Cerebellar nuclear complex (tissue), 1 donor: ENCODE results near the gene DGKB.

Source experiments
- DNase-seq, 2 experiments: peaks; one replicate each; lab custom pipeline; 2025; lab: John Stamatoyannopoulos, UW

DGKB gene

DNA sequence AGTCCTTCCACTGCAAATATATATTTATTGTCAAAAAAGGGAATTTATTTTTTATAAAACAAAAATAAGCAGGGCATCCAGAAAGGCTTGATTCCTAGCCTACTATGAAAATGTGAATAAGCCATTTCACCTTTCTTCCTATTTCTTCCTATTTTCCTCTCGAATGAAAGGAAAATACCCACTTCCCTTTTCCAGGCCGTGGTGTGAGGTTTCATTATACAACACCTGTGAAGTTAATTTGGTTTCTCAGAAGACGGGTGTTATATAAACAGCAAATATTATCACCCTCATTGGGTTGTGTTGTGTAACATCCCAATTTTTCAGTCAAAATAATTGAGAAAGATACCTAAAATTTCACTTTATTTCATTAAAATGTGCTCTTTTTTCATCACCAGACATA is 214.3 kb downstream of the DGKB start:
- DNase-seq, result no peak

DNA sequence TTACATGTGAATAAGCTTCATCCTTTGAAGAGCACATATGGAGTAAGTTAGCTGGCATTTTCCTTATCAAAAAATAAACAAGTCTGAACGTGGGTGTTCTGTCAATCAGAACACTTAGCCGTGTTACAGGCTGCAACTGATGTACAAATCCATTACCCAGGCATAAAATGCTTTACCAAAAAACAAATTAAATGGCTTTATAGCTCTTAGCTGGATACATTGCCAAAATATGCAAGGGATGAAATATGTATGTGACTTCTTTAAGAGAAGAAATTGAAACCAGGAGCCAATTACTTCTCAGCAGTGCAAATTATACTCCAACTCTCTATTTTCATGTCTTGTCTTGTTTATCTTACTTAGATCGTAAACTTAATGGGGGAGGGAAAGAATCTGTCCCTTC is 214.8 kb downstream of the DGKB start:
- DNase-seq, result no peak

DNA sequence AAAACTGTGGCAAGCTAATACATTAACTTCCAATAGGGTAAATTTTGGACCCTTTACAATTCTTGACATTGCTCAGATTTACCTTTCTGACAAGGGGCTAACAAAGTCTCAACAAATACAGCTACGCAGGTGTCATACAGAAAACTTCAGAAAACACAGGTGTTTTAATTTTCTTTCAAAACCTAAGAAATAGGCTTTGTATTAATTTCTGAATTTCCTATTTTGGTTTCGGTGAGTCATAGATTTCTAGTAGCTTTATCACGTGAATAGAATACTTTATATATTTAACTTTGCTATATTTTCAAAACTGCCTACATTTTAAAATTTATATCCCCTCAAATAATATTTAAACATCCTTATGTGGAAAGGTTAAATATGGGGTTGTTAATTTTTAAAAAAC is 215.3 kb downstream of the DGKB start:
- DNase-seq, result no peak

DNA sequence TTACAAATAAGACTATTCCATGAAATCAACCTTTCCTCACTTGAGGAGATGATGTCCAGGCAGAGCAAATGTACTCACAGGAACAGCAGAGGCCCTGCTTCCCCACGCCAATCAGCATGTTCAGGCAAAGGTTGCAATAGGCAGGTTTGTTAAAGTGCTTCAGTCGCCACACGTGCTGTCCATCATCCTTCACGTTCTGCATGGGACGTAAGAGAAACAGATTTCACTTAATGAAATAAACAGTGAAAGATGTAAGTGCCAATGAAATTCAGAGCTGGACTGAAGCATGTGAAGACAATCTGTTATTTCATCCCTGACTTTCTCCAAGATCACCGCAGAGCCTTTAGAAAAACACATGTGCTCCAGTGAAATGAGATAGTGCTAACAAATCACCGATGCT is 217.4 kb downstream of the DGKB start:
- no peak for DNase-seq

DNA sequence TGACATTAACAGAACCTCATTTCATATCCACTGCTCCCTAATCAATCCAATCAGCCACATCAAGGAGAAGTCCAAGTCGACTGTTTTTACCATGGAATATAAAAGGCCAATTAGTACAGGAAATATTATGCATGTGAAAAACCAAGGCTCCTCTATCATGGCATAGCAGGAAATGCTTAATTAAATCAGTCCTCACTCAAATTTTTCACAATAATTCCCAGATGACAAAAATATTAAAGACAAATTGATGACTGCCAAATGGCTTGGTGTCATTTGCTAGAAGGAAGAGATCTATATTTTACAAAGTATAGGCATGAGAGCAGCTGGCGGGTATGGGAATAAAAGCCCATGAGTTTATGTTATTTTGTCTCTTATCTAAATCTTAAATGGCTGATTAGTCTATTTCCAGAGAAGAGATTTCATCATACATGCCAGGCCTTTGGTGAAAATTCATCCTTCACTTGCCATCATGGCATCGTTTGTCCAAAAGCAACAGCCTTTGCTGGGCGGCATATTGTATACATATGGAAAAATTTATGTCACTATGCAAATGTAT is 219.6 kb downstream of the DGKB start:
- DNase-seq, result no peak

DNA sequence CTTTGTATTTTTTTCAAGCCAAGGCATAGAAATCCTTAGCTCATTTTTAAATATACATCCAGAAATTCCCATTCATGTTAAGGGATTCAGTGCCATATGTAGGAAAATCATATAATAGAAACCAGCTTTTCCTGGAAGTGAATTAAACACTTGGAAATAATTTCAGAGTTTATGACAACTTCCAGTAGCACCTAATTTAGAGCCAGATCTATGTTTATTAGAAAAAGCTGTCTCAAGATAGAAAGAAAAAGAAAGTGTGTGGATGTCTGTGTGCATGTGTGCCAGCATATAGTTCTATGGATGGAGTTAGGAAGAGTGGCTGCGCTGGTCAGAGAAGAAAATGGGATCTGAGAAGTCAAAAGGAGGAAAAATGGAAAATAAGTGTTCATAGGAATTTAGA is 225.7 kb downstream of the DGKB start:
- DNase-seq, result no peak

DNA sequence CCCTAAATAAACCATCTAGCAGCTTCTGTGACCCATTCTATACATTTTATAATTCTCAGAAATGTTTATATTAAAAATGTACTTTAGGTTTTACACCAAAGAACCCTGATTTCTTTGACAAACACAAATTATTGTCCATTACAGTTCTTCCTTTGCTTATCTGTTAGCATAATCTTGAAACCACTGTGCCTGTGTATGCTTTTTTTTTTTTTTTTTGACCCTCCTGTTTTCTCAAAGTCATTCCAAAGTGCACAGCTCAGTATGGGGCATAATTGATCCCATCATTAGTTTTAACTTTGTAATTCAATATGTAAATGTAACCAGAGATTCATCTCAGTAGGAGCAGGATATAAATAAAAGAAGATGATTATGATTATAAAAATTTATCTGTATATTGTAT is 229.3 kb downstream of the DGKB start:
- no peak for DNase-seq

DNA sequence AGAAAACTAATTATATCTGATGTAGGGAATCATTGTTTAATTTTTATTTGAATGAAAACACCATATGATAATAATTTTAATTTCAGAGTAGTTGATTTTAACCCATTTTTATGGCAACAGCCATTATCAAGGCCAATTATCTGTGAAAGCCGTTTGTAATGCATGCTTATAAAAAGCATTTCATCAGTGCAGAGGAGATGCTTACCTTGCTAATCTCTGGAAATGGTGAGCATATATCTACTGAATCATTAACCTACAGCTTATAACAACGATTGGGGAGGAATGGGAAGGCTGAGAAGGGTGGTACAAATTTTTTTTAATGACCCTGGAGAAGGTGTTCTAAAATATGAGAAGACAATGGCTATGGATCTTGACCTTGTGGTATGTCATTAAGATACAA is 235.6 kb downstream of the DGKB start:
- no peak for DNase-seq

DNA sequence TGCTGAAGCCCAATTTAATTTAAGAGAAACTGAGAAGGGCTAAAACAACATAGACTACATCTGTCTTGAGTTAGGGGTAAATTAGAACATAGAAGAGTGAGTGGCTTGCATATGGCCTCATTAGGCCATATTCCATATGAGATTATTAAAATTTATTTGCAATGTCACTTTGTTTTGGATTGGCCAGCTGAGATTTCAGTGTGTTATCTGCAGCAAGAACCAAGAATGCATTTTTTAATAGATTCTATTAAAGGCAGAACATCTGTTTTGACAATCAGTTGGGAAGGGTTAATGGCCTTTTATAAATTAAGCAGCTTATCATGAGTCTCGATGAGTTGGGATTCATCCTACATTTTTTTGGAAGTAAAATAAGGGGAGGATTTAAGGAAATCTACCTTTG is 236.2 kb downstream of the DGKB start:
- no peak for DNase-seq

DNA sequence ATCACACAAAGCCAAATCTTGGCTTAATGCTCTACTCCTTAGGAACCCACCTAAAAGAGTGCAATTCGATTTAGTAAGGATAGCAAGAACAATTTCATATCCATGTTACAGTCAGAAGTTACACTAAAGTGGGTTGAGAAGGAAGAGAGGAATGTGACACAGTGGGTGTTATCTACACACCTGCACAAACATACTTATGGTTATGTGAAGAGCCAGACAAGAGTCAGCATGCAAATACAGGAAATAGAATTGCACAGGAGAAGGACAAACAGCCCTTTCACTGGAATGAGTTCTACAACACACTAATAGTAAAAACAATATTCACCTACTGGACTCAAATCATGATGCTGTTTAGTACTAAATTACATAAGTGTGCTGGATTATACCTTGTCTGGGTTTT is 262.8 kb downstream of the DGKB start:
- no peak for DNase-seq

DNA sequence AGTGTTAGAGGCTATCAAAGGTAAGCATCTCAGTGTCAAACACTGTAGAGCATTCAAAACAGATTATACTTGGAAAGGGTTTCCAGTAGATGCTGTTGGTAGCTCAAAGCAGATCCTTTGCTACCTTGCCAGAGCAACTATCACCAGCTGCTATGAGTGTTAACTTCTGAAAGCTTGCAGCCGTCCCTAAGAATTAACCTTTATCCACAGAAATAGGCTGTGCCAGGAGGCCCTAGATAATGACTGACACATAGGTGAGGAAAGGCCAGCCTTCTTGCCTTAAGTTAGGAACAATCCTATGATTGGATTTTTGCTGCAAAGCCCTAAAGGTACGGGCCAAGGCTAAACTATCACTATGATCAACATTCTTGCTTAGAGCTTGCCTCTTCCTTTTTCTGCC is 263.2 kb downstream of the DGKB start:
- DNase-seq, result no peak

DNA sequence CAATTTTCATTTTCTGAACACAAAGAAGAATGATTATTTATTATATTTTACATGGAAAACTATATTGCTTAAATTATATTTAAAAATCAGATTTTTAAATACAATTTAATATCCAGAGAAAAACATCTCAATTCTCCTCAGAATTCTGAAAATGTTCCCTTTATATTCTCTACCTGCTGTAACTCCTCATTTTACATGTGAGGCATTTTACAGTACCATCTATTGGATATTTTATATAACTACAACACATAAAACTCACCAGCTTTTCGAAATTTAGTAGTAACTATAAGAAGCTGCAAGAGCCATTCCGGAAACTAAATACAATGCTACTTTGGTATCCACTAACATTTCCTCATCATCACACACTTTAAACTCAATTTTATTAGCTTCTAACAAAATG is 264.6 kb downstream of the DGKB start:
- no peak for DNase-seq

DNA sequence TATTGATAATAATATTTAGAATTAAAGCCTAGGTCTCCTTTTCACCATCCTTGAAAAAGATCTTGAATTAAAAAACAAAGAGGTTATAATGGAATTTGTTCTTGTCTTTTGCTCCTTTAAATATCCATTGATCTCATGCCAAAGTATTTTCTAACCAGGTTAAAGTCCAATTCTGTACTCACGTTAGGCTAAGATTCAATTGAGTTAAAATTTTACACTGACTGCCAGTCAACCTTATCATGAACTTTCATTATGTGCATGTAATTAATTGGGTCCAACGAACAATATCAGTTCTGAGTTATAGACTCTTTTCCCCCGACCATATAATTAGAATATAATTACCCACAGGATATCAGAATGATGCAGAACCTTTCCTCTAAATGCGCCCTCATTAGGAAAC is 266.6 kb downstream of the DGKB start:
- DNase-seq, result no peak

DNA sequence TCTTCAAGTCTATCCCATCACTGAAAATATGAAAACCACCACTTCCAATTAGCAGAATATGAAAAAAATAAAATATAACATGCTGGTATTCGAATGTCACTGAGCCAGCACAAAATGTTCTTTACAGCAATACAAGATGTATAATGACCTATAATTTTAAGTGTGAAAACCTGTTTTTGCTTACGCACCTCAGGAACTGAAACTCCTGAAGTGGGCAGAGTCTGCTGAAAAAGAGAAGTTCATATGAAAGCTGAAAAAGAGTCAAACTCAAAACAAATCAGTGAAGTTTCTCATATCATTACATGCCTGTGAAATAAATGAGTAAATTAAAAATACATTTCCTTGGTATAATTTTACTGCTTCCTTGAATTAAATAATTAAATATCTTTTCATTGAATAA is 272.5 kb downstream of the DGKB start:
- DNase-seq, result no peak

DNA sequence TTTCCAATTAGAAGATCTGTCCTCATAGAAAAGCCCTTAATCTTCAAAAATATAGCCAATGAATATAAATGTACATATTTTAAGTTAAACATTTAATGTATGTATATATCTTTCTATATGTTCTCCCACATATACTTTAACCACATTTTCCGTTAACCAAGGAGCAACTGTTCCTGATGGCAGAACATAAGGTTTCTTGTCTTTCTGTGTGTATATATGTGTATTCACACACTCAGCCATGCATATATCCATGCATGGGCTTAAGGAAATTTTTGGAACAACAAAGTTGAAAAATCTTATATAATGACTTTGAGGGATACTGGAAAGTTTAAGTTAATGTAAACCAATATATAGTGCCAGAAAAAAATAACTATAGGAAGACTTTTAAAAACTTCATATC is 274.0 kb downstream of the DGKB start:
- no peak for DNase-seq

DNA sequence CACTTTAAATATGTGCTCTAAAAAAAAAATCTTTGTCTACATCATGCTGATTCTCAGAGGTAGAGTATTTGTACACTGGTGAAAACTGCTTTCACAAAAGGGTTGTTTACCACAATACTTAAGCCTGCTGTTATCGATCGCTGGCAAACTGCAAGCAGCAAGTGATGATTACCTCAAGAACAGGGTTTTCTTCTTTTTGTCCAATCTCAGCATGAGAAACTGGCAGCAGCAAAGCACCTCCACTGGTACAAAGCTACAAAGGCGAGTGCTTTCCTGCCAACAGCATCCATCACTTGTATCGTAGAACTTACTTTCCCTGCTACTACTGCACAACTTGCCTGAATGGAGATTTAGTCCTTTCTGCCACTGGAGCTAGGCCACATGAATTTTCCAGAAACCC is 276.5 kb downstream of the DGKB start:
- no peak for DNase-seq

DNA sequence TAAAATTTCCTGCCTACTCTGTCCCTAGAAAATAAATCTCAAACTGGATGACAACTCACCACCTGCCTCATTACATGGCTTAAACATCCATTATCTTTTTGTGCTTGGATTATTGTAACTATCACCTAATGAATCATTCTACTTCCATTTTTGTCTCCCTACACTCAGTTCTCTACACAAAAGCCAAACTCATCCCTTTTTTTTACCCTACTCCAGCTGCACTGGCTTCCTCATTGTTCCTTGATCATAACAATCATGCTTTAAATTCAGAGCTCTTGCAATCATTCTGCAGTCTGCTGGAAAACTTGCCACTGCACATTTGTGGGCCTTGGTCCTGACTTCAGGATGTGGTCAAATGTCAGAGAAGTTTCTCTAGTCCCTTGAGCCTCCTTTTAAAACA is 280.0 kb downstream of the DGKB start:
- no peak for DNase-seq

DNA sequence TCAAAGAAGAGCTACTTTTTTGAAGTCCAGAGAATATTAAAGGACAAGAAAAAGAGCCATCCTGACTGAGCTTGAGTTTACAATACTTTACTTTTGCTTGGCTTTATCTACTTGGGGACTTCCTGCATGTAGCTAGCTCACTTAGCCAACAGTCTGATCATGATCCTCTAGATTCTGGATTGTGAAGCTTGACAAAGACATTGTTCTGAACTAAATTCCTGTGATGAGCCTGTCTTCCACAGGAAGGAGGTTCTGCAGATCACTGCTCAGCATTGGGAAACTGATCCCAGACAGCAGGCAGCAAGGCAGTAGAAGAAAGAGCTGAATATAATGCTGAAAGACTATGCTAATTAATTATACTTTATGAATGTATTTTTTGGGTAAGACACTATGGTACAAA is 296.4 kb downstream of the DGKB start:
- DNase-seq, result no peak

DNA sequence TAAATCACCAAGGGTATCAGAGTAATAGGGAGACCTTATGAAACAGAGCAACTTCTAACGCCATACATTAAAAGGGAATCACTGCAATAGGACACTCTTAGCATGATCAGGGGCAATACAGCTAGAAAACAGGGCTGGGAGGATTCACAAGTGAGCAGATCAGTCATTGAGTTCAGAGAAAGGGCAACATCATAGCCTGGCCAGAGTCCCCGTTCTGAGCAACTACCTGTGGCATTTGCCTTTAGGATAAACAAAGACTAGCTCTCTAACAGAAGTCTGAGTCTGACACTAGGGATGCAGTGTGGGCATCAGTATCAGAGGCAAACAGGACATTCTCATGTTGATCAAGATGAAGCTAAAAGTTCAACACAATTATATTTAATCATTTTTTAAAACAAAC is 297.9 kb downstream of the DGKB start:
- no peak for DNase-seq

DNA sequence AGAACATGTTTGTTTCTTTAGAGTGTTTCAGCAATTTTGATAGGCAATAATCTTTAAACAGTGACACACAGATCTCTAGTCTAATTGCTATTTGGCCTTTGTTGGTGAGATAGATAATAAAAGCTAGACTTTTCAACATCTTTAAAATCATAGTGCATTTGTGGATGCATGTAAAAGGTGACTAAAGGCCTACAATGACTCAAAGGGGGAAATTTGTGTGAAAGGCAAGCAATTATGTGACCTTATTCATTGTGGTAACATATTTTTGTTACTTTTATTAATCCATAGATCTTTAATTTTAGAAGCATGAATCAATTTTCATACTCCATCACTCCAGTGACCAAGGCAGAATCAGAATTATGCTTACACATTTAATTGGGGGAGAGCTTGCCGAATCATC is 299.7 kb downstream of the DGKB start:
- no peak for DNase-seq

DNA sequence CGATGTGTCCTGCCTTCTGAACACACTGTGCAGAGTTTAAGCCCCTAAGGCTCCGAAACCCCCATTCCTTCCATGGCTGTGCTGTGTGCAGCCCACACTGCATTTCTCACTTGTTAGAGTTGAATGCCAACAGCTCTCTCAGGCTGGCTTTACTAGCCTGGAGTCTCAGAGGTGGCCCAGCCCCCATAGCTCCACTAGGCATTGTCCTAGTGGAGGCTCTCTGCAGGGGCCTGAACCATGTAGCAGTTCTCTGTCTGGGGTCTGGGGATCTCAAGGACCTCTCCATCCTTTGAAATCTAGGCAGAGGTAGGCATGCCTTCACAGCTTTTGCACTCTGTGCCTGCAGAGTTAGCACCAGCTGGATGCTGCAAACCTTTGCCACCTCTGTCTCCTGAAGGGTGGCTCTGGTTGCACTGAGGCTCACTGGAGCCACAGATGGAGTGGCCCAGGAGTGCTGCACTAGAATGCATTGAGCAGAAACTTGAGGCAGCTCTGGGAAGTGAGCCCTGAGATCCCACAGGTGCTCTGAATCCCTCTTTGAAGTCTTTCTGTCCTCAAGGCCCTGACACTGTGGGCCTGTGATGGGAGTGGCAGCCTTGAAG is 301.7 kb downstream of the DGKB start:
- no peak for DNase-seq

DNA sequence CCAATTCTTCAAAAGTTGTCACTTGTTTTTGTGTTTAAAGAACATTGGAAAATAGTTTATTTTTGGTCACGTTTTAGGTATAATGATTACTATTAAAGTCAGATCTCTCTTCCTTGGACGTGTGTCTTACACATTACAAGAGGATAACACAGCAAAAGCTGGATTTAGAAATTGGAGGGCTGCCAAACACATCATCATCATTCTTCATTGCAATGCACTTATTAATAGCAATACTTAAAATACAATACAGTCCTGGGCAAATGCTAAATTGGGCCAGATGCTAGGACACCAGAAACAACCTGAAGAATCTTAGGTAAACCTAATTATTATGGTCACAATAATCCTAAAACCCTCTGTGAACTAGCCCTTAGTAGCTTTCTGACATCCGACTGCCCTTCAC is 303.6 kb downstream of the DGKB start:
- DNase-seq, result no peak

DNA sequence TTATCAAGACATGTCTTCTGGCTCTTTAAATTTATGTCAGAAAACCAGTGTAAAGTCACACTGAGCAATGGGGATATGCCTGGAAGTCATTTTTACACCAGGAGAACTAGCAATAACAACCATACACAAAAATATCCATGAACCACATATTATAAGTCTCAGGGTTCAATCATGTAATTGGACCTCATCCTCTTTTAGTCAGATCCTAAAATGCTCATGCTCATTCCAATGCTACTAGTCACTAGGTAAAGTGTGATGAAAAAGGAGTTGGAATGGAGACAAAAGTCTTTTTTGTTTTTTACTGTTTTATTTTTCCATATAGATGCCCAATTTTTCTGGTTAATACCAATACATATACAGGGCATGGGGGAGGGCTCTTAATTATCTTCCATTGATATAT is 306.1 kb downstream of the DGKB start:
- no peak for DNase-seq

DNA sequence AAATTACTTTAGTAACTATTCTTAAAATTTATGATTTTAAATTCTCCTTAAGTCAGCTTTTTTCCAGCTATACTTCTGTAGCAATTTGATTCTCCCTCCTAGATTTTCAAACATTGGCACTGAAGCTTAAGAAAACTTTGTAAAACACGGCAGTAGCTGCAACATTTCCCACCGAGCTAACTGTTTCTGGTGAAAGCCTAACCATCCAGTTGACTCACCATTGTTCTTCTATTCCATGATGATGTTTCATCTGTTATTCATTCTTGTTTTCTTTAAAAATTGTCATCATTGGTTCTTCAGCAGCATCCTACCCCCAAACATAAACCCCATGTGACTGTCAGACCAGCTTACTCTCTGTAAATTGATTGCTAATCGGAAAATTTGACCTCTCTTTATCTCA is 312.3 kb downstream of the DGKB start:
- no peak for DNase-seq

DNA sequence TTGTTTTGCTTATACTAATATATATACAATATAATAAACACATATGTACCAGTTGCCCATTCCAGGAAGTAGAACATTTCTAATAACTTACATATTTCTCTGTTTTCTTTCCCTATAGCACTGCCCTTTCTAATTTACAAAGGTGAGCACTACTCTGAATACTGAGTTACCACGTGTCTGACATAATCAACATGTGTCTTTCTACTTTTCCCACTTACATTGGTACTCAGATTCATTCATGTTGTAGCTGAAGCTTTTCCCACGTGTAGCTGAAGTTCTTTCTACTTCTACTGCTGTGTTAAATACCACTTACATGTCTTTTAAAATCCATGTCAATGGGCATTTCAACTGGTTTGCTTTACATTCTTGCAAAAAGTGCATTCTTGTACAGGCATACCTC is 317.3 kb downstream of the DGKB start:
- DNase-seq, result no peak
